Activated CD4-positive, alpha-beta T cell treated with anti-CD3 and anti-CD28 coated beads, Interleukin-2, amount 50 U/mL, for 48 hours (primary cell): ENCODE results near the gene HSD17B2.
"Not testable (repeated sequence)": the region's sequence is repeated elsewhere in the genome, so short reads cannot be mapped to it uniquely, and the experiment has no call there.

Experiments
- DNase-seq, 2 experiments: peaks; one replicate each; pipeline ENCODE4 v3.0.0-alpha.2; 2020

The HSD17B2 gene

DNA sequence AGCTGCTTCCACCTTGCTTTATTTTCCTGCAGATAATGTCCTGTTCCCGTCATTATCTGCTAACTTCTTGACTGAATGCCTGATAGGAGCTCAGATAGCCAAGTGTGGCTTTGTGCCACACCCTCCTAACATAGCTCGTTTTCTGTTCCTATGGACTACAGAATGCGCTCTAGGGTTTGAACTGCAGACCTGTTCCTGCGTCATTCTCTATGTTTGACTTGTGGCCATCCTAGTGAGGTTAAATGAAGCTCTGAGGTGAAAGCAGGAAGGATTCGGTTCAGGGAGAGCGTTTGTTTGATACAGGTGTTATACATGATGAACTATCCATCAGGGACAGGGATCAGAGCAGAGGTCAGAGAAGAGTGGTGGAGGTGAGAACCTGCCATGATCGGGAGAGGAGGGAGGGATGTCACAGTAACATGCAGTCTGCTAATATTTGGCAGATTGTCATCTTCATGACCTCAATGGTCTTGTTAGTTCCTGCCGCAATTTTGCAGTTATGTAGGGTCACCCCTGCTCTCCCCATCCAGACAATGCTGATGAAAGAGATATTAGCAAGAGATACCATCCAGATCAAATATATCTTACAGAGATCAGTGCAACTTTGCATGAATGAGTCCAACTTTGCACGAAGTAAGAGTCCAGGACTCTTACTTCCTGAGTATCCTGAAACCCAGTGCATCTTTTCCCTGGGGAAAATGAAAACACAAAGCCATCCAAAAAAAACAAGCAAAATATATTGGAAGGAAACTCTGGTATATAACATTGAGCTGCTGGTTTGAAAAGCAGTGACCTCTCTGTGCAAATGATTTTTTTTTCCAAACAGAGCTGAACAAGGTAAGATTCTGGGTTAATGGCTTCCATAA lies 102.1 kb downstream of the HSD17B2 start:
- no peak for DNase-seq

DNA sequence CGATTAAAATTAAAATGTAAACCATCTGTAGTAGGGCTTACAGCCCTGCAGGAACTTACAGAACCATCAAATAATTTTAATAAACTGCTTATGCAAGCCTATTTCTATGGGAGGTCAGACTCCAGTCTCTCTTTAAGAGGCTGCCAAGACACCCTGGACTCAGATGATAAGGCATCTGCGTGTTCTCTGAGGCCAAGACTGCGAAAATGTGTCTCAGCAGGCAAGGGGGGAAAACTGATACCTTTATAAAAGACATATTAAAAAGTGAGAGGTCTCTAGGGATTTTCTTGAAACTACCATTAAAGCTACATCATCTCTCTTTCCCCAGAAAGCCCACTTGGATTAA lies 102.7 kb downstream of the HSD17B2 start:
- no peak for DNase-seq

DNA sequence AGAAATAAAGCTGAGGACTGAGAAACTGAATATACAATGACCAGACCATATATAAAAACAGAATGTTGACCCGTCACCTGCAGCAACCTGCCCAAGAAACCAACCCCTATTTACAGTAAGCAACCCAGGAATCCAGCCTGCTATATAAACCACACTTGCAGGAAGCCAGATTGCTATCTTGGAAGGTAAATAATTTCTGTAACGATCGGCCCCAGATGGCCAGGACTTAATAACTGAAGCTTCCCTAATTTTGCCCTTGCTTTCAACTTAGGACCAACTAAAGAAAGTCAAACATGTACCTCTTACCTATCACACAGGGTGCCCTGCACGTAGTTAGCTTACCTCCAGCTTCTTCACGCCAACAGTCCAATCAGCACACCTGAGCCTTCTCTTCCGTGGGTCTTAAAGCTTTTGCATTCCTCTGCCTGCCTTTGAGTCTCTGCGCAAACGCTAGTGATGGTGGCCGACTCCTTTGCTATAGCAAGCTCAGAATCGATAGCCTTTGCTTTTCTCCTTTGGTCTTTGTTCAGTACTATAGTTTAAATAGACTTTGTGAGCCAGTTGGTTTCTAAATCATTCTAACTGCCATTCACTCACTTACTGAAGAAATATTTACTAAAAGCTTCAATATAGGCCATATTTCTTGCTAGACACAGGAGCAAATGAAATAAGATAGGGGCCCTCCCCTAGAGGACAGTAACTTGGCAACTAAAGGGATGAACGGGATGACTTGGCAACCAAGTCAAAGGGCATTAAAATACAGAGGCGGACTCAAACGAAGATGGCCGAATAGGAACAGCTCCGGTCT lies 103.6 kb downstream of the HSD17B2 start:
- DNase-seq = no peak

DNA sequence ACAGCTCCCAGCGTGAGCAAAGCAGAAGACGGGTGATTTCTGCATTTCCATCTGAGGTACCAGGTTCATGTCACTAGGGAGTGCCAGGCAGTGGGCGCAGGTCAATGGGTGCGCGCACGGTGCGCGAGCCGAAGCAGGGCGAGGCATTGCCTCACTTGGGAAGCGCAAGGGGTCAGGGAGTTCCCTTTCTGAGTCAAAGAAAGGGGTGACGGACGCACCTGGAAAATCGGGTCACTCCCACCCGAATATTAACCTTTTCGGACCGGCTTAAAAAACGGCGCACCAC lies 104.2 kb downstream of the HSD17B2 start:
- DNase-seq = not testable (repeated sequence)

DNA sequence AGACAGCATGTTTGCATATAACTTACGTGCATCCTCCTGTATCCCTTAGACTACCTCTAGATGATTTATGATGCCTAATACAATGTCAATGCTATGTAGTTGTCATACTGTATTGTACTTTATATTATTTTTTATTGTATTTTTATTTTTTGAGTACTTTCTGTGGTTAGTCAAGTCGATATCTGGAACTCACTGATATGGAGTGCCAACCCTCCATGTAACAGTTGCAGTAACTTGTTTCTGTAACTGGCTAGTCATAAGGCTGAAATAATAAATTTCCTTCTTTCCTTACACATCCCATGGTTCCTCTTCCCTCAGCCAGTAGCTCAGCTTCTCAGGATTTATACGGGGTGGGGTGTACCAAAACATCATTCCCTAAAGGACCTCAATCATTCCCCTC lies 111.5 kb downstream of the HSD17B2 start:
- no peak for DNase-seq

DNA sequence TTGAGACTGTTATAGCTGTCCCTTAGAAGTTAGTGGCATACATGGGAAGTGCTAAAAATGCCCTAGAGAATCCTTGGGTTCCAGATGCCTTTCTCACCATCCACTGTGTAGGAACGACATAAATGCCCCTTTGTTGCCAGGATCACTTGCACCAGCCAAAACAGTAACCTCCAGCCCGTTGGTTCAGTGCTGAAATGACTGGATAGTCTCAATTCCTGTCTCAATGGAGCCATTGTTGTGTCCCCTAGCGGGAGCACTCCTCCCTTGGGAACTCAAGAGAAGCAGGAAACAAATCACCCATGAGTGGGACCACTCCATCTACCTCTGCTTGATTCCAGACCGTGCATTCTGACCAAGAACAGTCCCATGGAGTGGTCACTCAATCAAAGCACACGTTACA lies 111.9 kb downstream of the HSD17B2 start:
- no peak for DNase-seq

DNA sequence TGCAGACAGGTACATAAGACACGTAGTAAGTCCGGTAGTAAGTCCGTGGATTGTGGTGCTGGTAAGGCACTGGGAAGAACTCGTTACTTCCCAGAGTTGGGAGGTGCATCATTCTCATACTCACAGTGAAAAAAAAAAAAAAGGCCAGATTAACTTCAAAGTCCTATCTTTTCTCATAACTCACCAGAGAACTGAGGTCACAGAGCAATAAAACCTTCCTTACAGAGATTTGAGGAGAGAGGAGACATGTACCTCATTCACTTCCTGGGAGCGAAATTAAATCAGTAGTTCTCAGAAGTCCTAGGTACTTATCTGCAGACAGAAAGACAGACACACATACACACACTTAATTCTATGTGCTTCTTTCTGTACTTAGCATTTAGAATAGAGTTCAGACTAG lies 112.5 kb downstream of the HSD17B2 start:
- no peak for DNase-seq
